T-helper 1 cell treated with Interleukin-12 subunit alpha and Interleukin-12 subunit beta and Interleukin-4 antibody, amounts not matched to agents 30 μg/mL and 1 μg/mL, for 36 hours (primary cell): ENCODE results near the gene RBM38.
"Not testable (repeated sequence)": the region's sequence is repeated elsewhere in the genome, so short reads cannot be mapped to it uniquely, and the experiment has no call there.

Experiments used
- H3K27ac Mint-ChIP-seq: one replicate; pipeline ENCODE4 v1.8.0; 2021; ENCODE audit warnings: mild to moderate bottlenecking, mixed read lengths
- H3K27me3 Mint-ChIP-seq: one replicate; pipeline ENCODE4 v1.8.0; 2021; ENCODE audit warnings: low read depth, mixed read lengths
- H3K36me3 Mint-ChIP-seq: one replicate; pipeline ENCODE4 v1.8.0; 2021; ENCODE audit warnings: low read depth, mixed read lengths
- H3K4me1 Mint-ChIP-seq: one replicate; pipeline ENCODE4 v1.8.0; 2021; ENCODE audit warnings: low read depth, mixed read lengths
- H3K4me3 Mint-ChIP-seq: one replicate; pipeline ENCODE4 v1.8.0; 2021; ENCODE audit warnings: mild to moderate bottlenecking, moderate library complexity, mixed read lengths
- H3K9me3 Mint-ChIP-seq: one replicate; pipeline ENCODE4 v1.8.0; 2021; ENCODE audit warnings: mixed read lengths

The RBM38 gene

GRCh38 chr20:57390604-57391438, at the start of gene RBM38:
Gene RBM38, plus strand, starts transcription at chr20:57391396. Its CDS starts 186 bp downstream, at chr20:57391582.
- Mint-ChIP-seq H3K36me3 (peaks cover 24% of the 10 kb centered on the region), H3K9me3 (no peaks in the 10 kb centered on the region), H3K4me1 (peaks cover 32% of the 10 kb centered on the region), H3K27ac (peak within 1 kb of the TSS; percentile 89), H3K4me3 (peak within 1 kb of the TSS; percentile 89), H3K27me3 (no peaks in the 10 kb centered on the region)

- Mint-ChIP-seq H3K4me1 (no peaks in the 10 kb centered on the region), H3K27ac (no peak overlapping the region), H3K4me3 (no peak overlapping the region), H3K27me3 (peaks cover 30% of the 10 kb centered on the region), H3K36me3 (no peaks in the 10 kb centered on the region), H3K9me3 (no peaks in the 10 kb centered on the region)
These were observed 49.5 kb upstream of the RBM38 start for GRCh38 chr20:57341663-57342062.

GRCh38 chr20:57342829-57343228, 48.4 kb upstream of the RBM38 start:
- Mint-ChIP-seq H3K27ac (no peak overlapping the region), H3K4me1 (no peaks in the 10 kb centered on the region), H3K27me3 (peaks cover 36% of the 10 kb centered on the region), H3K4me3 (no peak overlapping the region), H3K36me3 (no peaks in the 10 kb centered on the region), H3K9me3 (no peaks in the 10 kb centered on the region)

GRCh38 chr20:57346477-57346876, 44.7 kb upstream of the RBM38 start:
- Mint-ChIP-seq H3K36me3 (no peaks in the 10 kb centered on the region), H3K9me3 (no peaks in the 10 kb centered on the region), H3K4me1 (peaks cover 3% of the 10 kb centered on the region)

GRCh38 chr20:57347393-57347792, 43.8 kb upstream of the RBM38 start:
- Mint-ChIP-seq H3K27ac (no peak overlapping the region), H3K27me3 (peaks cover 21% of the 10 kb centered on the region), H3K4me1 (peaks cover 12% of the 10 kb centered on the region), H3K36me3 (peaks cover 4% of the 10 kb centered on the region), H3K4me3 (no peak overlapping the region), H3K9me3 (no peaks in the 10 kb centered on the region)

More at GRCh38 chr20:57346477-57346876, 44.7 kb upstream of the RBM38 start:
- peaks cover 30% of the 10 kb centered on the region for H3K27me3 Mint-ChIP-seq
- no peak overlapping the region for H3K4me3 Mint-ChIP-seq
- H3K27ac Mint-ChIP-seq, result no peak overlapping the region

GRCh38 chr20:57348200-57348921, 42.8 kb upstream of the RBM38 start:
- H3K27me3 Mint-ChIP-seq, result peaks cover 12% of the 10 kb centered on the region

GRCh38 chr20:57348922-57349574, 42.1 kb upstream of the RBM38 start:
- Mint-ChIP-seq H3K4me1 (peaks cover 21% of the 10 kb centered on the region), H3K27ac (peak overlapping the region; percentile 61), H3K4me3 (peak overlapping the region; percentile 61), H3K27me3 (peaks cover 12% of the 10 kb centered on the region), H3K36me3 (peaks cover 11% of the 10 kb centered on the region)
- not testable (repeated sequence) for H3K9me3 Mint-ChIP-seq

More at GRCh38 chr20:57348200-57348921, 42.8 kb upstream of the RBM38 start:
- H3K4me3 Mint-ChIP-seq, result peak overlapping the region; percentile 3
- not testable (repeated sequence) for H3K36me3 Mint-ChIP-seq, H3K27ac Mint-ChIP-seq, H3K9me3 Mint-ChIP-seq
- peaks cover 19% of the 10 kb centered on the region for H3K4me1 Mint-ChIP-seq

- Mint-ChIP-seq H3K4me1 (peaks cover 21% of the 10 kb centered on the region), H3K27ac (peak overlapping the region; percentile 13), H3K4me3 (peak overlapping the region; percentile 50), H3K9me3 (no peaks in the 10 kb centered on the region), H3K27me3 (peaks cover 12% of the 10 kb centered on the region), H3K36me3 (peaks cover 15% of the 10 kb centered on the region)
These were observed 41.0 kb upstream of the RBM38 start for GRCh38 chr20:57350081-57350710.

GRCh38 chr20:57350726-57351041, 40.5 kb upstream of the RBM38 start:
- peaks cover 21% of the 10 kb centered on the region for H3K4me1 Mint-ChIP-seq
- H3K9me3 Mint-ChIP-seq, result not testable (repeated sequence)
- peak overlapping the region; percentile 95 for H3K4me3 Mint-ChIP-seq
- H3K36me3 Mint-ChIP-seq, result peaks cover 19% of the 10 kb centered on the region
- peak overlapping the region; percentile 90 for H3K27ac Mint-ChIP-seq
- peaks cover 12% of the 10 kb centered on the region for H3K27me3 Mint-ChIP-seq

GRCh38 chr20:57351042-57351783, 40.0 kb upstream of the RBM38 start, which contains the start of gene RAE1:
Gene RAE1, plus strand, starts transcription at chr20:57351255. Its CDS starts 2,784 bp downstream, at chr20:57354039.
- no peaks in the 10 kb centered on the region for H3K9me3 Mint-ChIP-seq
- H3K4me3 Mint-ChIP-seq, result peak within 1 kb of the TSS; percentile 95
- H3K4me1 Mint-ChIP-seq, result peaks cover 21% of the 10 kb centered on the region
- peaks cover 23% of the 10 kb centered on the region for H3K36me3 Mint-ChIP-seq
- H3K27ac Mint-ChIP-seq, result peak within 1 kb of the TSS; percentile 90
- H3K27me3 Mint-ChIP-seq, result peaks cover 10% of the 10 kb centered on the region

GRCh38 chr20:57352305-57352704, 38.9 kb upstream of the RBM38 start:
- Mint-ChIP-seq H3K9me3 (no peaks in the 10 kb centered on the region), H3K36me3 (peaks cover 25% of the 10 kb centered on the region), H3K4me3 (peak overlapping the region; percentile 95), H3K27ac (no peak overlapping the region), H3K4me1 (peaks cover 21% of the 10 kb centered on the region), H3K27me3 (peaks cover 7% of the 10 kb centered on the region)

- peak overlapping the region; percentile 38 for H3K4me3 Mint-ChIP-seq
These were observed 37.8 kb upstream of the RBM38 start for GRCh38 chr20:57353351-57353750.

GRCh38 chr20:57361517-57361916, 29.7 kb upstream of the RBM38 start:
- Mint-ChIP-seq H3K36me3 (peaks cover 22% of the 10 kb centered on the region), H3K9me3 (no peaks in the 10 kb centered on the region), H3K27me3 (no peaks in the 10 kb centered on the region), H3K4me1 (peaks cover 3% of the 10 kb centered on the region), H3K4me3 (no peak overlapping the region), H3K27ac (no peak overlapping the region)

More at GRCh38 chr20:57353351-57353750, 37.8 kb upstream of the RBM38 start:
- peak overlapping the region; percentile 50 for H3K27ac Mint-ChIP-seq
- peaks cover 25% of the 10 kb centered on the region for H3K36me3 Mint-ChIP-seq
- no peaks in the 10 kb centered on the region for H3K9me3 Mint-ChIP-seq
- peaks cover 21% of the 10 kb centered on the region for H3K4me1 Mint-ChIP-seq
- no peaks in the 10 kb centered on the region for H3K27me3 Mint-ChIP-seq
